Coronary artery (tissue), 2 donors: ENCODE results near the gene SLF1.

Source experiments
- DNase-seq: peaks from one replicate; pipeline ENCODE4 v3.0.0-alpha.2; 2017; ENCODE audit warnings: low spot score
- H3K27ac ChIP-seq, 2 donors: fragments of 200-600 bp; sonication (generic); one replicate each; pipeline ENCODE4 v1.5.1; 2016 to 2019
- H3K4me3 ChIP-seq: fragments of 200-600 bp; sonication (generic); 2 replicates; pipeline ENCODE4 v1.5.1; 2016; ENCODE audit warnings: mild to moderate bottlenecking, moderate library complexity
- CTCF ChIP-seq: fragments of 200-600 bp; sonication (generic); IDR thresholded peaks from one replicate; pipeline ENCODE4 v1.5.1; 2019; ENCODE audit warnings: antibody characterized with exemption

SLF1 gene

DNA sequence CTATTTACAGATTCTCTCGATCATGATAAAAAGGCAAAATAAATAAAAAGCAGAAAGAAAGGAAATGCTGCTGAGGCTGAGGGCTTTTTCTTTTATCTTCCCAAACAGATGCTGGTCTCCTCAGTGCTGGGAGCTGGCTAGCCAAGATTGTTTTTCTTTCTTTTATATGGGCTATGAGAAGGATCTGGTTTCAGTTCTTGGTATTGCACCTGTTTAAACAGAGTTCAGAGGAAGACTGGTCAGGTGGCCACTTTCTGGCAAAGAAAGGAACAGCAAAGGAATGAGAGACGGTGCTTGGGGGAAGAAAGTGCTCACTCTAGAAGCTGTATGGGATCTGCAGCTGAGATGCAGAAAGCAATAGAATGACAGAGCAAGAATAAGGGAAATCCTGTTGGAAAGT, 88.9 kb downstream of the SLF1 start:
- no peak for DNase-seq
- no peak for TF ChIP-seq CTCF
- no peak overlapping the region for H3K4me3 ChIP-seq
- no peak overlapping the region for H3K27ac ChIP-seq

- DNase-seq, result no peak
- no peak for TF ChIP-seq CTCF
- Histone ChIP-seq H3K27ac (no peak overlapping the region), H3K4me3 (no peak overlapping the region)
Measured at GRCh38 chr5:94709277-94709676, 90.8 kb downstream of the SLF1 start.

GRCh38 chr5:94711785-94712184, 93.3 kb downstream of the SLF1 start:
- TF ChIP-seq CTCF, result no peak
- no peak for DNase-seq
- Histone ChIP-seq H3K27ac (no peak overlapping the region), H3K4me3 (no peak overlapping the region)

DNA sequence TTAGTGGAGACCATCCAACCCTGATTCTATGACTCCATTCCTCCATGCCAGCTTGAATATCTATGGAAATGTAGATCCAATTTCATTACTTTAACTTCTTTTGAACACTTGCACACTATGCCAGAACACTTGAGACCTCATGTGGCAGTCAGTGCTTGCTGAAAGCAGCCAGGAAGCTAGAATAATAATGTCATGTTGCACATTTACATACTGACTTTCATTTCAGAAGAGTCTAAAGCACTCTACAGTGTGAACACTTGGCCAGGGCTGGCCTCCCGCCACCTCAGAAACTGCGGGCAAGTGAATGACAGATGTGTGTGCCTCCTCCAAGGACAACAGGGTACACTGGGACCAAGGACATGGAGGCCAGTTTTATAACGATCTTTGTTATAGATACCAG, 97.3 kb downstream of the SLF1 start:
- no peak overlapping the region for H3K4me3 ChIP-seq
- TF ChIP-seq CTCF, result no peak
- no peak for DNase-seq
- H3K27ac ChIP-seq, result no peak overlapping the region

DNA sequence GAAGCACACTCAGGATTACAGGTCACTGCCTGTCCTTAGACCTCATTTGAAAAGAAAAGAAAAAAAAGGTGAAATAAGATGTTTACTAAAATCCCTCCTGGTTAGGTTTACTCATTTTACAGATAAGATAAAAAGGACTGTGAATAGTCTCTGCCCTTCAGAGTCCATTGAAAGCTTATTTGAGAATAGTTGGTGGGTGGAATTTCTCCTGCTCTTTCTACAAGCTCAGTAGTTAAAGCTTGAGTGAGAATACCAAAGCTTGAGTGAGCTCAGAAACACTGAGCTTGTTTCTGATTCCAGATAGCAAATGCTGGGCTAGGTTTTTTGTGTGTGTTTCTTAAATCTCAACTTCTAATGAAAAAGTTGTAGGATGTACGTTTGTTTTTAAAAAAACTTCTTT, 106.7 kb downstream of the SLF1 start:
- no peak for TF ChIP-seq CTCF
- Histone ChIP-seq H3K27ac (no peak overlapping the region), H3K4me3 (no peak overlapping the region)
- DNase-seq, result no peak

DNA sequence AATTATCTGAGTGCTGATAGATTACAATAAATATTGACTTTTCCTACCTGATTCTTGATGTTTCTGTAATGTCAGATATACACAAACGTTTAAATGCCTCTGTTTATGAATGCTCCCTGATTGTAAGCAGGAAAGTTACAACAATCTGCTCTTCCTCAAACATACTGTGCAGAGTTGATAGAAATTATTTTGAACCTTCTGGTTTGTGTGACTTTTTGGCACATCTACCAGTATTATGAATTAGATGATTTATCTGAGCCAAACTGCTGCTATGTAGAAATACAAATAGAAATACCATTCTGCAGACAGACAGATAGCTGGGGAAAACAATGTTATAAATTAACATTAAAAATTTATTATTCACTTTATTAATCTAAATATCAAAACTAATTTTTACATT, 113.0 kb downstream of the SLF1 start:
- Histone ChIP-seq H3K27ac (no peak overlapping the region), H3K4me3 (no peak overlapping the region)
- TF ChIP-seq CTCF, result no peak
- no peak for DNase-seq

- H3K4me3 ChIP-seq, result no peak overlapping the region
- no peak for TF ChIP-seq CTCF
- DNase-seq, result no peak
- no peak overlapping the region for H3K27ac ChIP-seq
Measured at GRCh38 chr5:94736498-94736897, 118.0 kb downstream of the SLF1 start.
